Astrocyte of the spinal cord (primary cell): Measurements from ENCODE around the gene ZKSCAN5.

Experiments used
- DNase-seq: peaks from one replicate; pipeline ENCODE4 v3.0.0; 2011; ENCODE audit warnings: low read depth, low spot score
- H3K4me3 ChIP-seq: 2 replicates; pipeline ENCODE4 v1.5.1; 2011; ENCODE audit warnings: low read depth, mild to moderate bottlenecking, low read length, moderate library complexity
- CTCF ChIP-seq: IDR thresholded peaks from 2 replicates; pipeline ENCODE4 v1.5.1; 2012; ENCODE audit warnings: low read depth, mild to moderate bottlenecking, low read length, inconsistent platforms
- in situ Hi-C: cut with HindIII; loops from 2 replicates; pipeline ENCODE4 v1.10.0; 2017; ENCODE audit warnings: low sequenced_read_pairs

ZKSCAN5 gene

GRCh38 chr7:99504281-99504602 lies 220 bp upstream of the ZKSCAN5 start:
- in situ Hi-C loops: no loop called here
- peak overlapping the region; percentile 84 for H3K4me3 ChIP-seq
- no peak for TF ChIP-seq CTCF
- DNase-seq: no peak

- in situ Hi-C loops: no loop called here
- peak overlapping the region; percentile 84 for H3K4me3 ChIP-seq
- DNase-seq: no peak
- TF ChIP-seq CTCF: no peak
Measured at GRCh38 chr7:99505324-99505662, 831 bp downstream of the ZKSCAN5 start.

GRCh38 chr7:99514050-99514449 lies 9.6 kb downstream of the ZKSCAN5 start:
- H3K4me3 ChIP-seq: no peak overlapping the region
- TF ChIP-seq CTCF: no peak
- DNase-seq: no peak
- in situ Hi-C loops: no loop called here

- in situ Hi-C loops: no loop called here
Measured at GRCh38 chr7:99521399-99521798, 16.9 kb downstream of the ZKSCAN5 start.

GRCh38 chr7:99525713-99526440 lies 21.4 kb downstream of the ZKSCAN5 start:
- H3K4me3 ChIP-seq: no peak overlapping the region
- DNase-seq: no peak
- in situ Hi-C loops: no loop called here
- peak; percentile 22 for TF ChIP-seq CTCF

More at GRCh38 chr7:99521399-99521798, 16.9 kb downstream of the ZKSCAN5 start:
- no peak for DNase-seq
- H3K4me3 ChIP-seq: no peak overlapping the region
- TF ChIP-seq CTCF: no peak

- peak; percentile 15 for DNase-seq
- TF ChIP-seq CTCF: no peak
- no peak overlapping the region for H3K4me3 ChIP-seq
- in situ Hi-C loops: no loop called here
Measured at GRCh38 chr7:99531354-99531765, 26.9 kb downstream of the ZKSCAN5 start.

GRCh38 chr7:99535667-99536066 lies 31.2 kb downstream of the ZKSCAN5 start:
- in situ Hi-C loops: no loop called here
- DNase-seq: no peak
- no peak overlapping the region for H3K4me3 ChIP-seq
- no peak for TF ChIP-seq CTCF
